PFSK-1 (cell line): ENCODE results near the gene UBQLN4.

ENCODE experiments used
- FOXP2 ChIP-seq: optimal IDR thresholded peaks from 2 replicates; pipeline ENCODE3; 2011; ENCODE audit warnings: borderline replicate concordance, control low read depth, inconsistent platforms; ENCODE audit not compliant: insufficient read depth; ENCODE audit errors: extremely low read length, extremely low read depth
- POLR2AphosphoS5 ChIP-seq: IDR thresholded peaks from 2 replicates; pipeline ENCODE4 v1.6.1; 2012; ENCODE audit warnings: low read depth, mild to moderate bottlenecking, control low read depth, low read length, moderate library complexity
- SIN3A ChIP-seq: IDR thresholded peaks from 2 replicates; pipeline ENCODE4 v1.6.1; 2012; ENCODE audit warnings: mild to moderate bottlenecking, low read length, moderate library complexity, borderline replicate concordance; ENCODE audit not compliant: insufficient read depth
- TAF1 ChIP-seq: IDR thresholded peaks from 2 replicates; pipeline ENCODE4 v1.6.1; 2012; ENCODE audit warnings: low read length, control low read depth, borderline replicate concordance; ENCODE audit not compliant: insufficient read depth
- TF ChIP-seq, protein P1 (sequence below), 2 experiments: IDR thresholded peaks; 2 replicates each; pipeline versions ENCODE4 v1.6.1 to v1.8.0; 2011 to 2012; ENCODE audit warnings: low read depth in 2 of 2, low read length in 2 of 2, control low read depth in 1 of 2, inconsistent platforms in 1 of 2, mild to moderate bottlenecking in 1 of 2, moderate library complexity in 1 of 2; ENCODE audit not compliant: insufficient read depth in 1 of 2

The UBQLN4 gene

DNA sequence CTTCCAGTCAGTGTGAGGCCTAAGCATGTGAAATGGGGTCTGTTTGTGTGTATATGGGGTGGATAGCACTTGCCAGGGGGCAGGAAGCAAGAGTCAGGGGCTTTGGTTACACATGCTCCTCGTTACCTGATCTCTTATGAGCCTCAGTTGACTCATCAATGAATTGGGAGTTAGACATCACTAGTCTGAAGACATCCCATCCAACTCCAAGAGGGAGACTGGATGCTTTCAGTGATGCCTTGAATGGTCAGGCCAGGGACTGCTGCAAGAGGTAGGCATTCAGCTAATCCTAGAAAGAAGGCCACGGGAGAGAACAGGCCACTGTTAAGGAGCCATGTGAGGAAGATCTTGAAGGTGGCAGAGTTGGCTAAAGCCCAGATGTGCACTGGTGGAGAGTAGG, 13.7 kb upstream of the UBQLN4 start:
- no peak for TF ChIP-seq FOXP2
- TF ChIP-seq SIN3A, result no peak
- no peak for TF ChIP-seq POLR2AphosphoS5
- no peak for TF ChIP-seq TAF1

DNA sequence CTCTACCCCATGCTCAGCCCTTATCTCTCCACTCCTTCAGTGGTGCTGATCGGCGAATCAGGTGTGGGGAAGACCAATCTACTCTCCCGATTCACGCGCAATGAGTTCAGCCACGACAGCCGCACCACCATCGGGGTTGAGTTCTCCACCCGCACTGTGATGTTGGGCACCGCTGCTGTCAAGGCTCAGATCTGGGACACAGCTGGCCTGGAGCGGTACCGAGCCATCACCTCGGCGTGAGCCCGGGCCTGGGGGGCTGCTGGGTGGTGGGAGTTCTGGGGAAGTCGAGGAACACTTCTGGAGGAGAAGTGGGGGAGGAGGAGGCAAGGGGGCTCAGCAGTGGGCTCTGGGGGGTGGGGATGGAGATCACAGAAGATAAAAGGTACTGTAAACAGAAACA, 12.3 kb upstream of the UBQLN4 start:
- TF ChIP-seq POLR2AphosphoS5, result no peak
- no peak for TF ChIP-seq FOXP2
- TF ChIP-seq SIN3A, result no peak
- TF ChIP-seq TAF1, result no peak
- TF ChIP-seq, protein P1, sequence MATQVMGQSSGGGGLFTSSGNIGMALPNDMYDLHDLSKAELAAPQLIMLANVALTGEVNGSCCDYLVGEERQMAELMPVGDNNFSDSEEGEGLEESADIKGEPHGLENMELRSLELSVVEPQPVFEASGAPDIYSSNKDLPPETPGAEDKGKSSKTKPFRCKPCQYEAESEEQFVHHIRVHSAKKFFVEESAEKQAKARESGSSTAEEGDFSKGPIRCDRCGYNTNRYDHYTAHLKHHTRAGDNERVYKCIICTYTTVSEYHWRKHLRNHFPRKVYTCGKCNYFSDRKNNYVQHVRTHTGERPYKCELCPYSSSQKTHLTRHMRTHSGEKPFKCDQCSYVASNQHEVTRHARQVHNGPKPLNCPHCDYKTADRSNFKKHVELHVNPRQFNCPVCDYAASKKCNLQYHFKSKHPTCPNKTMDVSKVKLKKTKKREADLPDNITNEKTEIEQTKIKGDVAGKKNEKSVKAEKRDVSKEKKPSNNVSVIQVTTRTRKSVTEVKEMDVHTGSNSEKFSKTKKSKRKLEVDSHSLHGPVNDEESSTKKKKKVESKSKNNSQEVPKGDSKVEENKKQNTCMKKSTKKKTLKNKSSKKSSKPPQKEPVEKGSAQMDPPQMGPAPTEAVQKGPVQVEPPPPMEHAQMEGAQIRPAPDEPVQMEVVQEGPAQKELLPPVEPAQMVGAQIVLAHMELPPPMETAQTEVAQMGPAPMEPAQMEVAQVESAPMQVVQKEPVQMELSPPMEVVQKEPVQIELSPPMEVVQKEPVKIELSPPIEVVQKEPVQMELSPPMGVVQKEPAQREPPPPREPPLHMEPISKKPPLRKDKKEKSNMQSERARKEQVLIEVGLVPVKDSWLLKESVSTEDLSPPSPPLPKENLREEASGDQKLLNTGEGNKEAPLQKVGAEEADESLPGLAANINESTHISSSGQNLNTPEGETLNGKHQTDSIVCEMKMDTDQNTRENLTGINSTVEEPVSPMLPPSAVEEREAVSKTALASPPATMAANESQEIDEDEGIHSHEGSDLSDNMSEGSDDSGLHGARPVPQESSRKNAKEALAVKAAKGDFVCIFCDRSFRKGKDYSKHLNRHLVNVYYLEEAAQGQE (IDR thresholded peaks at IDR 0.05; ENCODE audit: insufficient read depth in 1 of 2, low read depth in 2 of 2, low read length in 2 of 2), result no peak

DNA sequence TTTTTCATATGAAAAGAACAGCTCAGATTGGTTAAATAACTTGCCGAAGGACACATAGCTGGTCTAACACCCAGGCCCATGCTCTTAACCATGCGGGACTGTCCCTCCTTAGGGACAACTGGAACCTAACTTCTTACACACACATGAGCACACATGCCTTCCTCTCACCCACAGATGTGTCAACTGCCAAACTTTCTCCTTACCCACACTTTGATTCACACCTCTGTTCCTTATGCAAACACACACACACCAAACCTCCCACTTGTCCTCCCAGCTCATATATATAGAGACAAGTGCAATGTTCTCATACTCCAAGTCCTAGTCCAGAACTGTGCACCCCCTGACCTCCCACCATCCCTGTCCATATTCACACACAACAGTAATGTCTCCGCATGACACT, 11.6 kb upstream of the UBQLN4 start:
- TF ChIP-seq TAF1, result no peak
- no peak for TF ChIP-seq SIN3A
- TF ChIP-seq, protein P1 (IDR thresholded peaks at IDR 0.05; ENCODE audit: insufficient read depth in 1 of 2, low read depth in 2 of 2, low read length in 2 of 2), result no peak
- no peak for TF ChIP-seq FOXP2
- TF ChIP-seq POLR2AphosphoS5, result no peak

DNA sequence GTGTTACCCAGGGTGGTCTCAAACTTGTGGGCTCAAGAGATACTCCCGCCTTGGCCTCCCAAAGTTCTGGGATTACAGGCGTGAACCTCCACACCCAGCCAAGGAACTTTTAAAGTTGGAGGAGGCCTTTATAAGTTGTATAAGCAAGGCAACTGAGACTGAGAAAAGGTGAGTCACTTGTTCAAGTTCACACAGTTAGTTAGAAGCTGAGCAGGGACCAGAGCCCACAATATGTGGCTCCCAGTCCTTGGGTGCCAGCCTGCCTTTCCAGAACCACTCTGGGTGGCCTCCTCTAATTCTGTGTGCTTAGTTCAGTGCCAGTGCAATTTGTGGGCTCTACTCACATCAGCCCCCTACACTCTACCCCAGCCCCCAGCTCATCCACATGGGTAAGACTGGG, 11.0 kb upstream of the UBQLN4 start:
- no peak for TF ChIP-seq POLR2AphosphoS5
- no peak for TF ChIP-seq FOXP2
- no peak for TF ChIP-seq TAF1
- no peak for TF ChIP-seq SIN3A
- TF ChIP-seq, protein P1 (IDR thresholded peaks at IDR 0.05; ENCODE audit: insufficient read depth in 1 of 2, low read depth in 2 of 2, low read length in 2 of 2), result no peak

DNA sequence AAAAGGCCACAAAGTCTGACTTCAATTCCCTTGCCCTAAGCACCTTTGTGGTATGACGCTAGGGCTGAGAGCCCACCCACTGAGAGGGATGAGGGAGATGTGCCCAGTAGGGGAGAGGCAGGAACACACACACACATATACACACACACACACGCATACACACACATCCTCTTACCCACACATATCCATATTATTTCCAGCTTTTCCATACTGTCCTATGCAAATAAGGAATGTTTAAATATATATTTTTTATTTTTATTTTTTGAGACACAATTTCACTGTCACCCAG, 10.3 kb upstream of the UBQLN4 start:
- TF ChIP-seq SIN3A (no peak), POLR2AphosphoS5 (no peak), TAF1 (no peak), FOXP2 (no peak)
- TF ChIP-seq, protein P1 (IDR thresholded peaks at IDR 0.05; ENCODE audit: insufficient read depth in 1 of 2, low read depth in 2 of 2, low read length in 2 of 2), result no peak
